NCI-H2171 treated with DMSO at 0.1 percent for 48 hours (cell line): ENCODE data around the gene CACNA1C.

ENCODE experiments used
- DNase-seq: peaks from one replicate; lab custom pipeline; 2025; lab: John Stamatoyannopoulos, UW

Gene CACNA1C

DNA sequence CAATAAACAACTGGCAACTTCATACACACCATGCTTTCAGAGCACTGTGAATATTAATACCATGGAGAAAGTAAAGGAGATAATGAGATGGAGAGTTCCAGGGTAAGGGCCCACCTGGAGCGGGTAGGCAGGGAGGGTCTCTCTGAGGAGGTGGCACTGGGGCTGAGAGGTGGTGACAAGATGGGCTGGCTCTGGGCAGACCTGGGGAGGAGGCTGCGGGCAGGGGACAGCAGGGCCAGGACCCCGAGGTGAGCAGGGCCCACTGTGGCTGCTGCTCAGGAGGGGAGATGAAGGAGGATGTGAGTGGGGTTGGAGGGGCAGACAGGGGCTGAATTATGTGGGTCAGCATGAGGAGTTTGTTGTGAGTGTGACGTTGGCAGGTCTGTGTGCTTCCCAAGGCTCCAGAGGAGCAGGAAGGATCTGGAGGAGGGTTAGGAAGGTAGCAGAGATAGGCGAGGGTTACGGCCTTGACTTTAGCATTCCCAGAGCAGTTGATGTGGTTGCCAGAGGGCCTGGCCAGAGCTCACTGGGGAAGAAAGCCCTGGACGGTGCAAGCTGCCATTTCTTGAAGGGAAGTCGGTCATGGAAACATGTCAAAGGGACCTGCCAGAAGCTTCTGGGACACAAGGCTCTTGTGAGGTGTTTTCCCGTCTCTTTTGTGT is 88.2 kb downstream of the CACNA1C start:
- DNase-seq = no peak

DNA sequence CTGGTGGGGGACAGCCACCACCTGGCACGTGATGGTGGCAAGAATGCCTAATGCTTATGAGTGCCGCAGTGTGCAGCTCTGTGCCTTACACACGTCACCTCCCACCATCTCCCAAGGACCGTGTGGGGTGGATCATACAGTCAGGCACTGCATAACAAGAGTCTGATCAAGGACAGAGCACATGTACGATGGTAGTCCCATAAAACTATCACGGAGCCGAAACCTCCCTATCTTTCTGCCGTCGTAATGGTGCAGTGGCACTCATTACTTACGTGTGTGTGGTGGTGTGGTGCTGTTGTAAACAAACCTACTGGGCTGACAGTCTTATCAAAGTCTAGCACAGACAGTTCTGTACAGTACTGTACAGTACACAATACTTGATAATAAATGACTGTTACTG is 89.3 kb downstream of the CACNA1C start:
- DNase-seq = no peak

DNA sequence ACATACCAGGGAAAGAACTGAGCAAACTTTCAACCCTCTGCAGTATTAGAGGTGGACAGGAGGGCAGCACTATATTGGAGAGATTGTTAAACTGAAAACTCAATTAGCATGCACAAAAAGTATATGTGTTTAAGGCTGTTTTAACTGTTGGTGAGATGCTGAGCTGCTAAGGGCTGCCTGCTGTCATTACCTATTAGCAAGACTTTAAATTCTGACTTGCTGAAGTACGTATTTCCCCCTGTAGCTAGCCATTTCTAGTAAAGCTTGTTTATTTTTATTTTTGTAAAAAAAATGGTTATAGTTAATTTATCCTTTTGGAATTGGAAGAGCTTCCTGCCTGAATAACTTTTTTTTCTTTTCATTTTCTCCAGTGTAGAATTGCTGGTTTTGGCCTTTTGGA is 92.2 kb downstream of the CACNA1C start:
- DNase-seq = no peak

DNA sequence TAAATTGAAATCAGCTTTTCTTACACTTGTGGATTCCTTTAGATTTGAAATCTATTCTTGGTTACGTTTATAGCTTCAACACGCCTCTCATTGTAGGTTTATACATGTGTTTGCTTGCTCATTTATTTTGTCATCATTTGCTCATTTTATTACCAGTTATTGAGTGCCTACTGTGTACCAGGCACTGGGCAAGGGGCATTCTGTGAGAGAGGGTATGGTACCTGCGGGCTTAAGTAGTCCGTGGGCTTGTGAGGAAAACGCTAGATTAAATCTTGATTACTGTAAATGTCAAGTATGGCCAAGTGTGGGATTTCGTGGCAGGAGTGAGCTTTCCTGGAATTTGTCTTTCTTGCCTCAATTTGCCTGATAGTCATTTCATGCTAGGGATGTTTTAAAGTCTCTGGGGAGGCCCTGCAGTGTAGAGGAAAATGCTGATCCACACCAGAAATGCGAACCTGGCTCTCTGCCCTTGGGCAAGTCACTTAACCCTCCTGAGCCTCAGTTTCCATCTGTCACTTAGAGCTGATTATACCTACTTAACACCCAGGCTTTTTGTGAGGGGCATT is 92.7 kb downstream of the CACNA1C start:
- peak; percentile 45 for DNase-seq

DNA sequence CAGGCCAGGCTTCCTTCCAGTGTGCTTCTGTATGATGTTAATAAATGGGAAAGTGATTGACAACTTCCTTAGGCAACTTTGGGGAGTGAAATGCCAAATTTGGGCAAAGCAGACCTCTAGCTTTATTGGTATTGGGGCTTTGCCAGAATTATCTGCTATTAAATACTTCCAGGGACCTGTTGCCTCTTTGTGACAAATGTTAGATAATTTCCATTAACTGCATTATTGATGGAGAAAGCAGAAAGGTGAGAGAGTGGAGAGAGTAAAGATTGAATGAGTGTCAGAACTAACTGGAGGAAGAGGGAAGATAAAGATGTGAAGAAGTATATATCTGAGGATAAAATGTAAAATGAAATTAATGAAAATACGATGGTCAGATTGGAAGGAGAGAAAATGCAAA is 94.5 kb downstream of the CACNA1C start:
- DNase-seq = no peak

DNA sequence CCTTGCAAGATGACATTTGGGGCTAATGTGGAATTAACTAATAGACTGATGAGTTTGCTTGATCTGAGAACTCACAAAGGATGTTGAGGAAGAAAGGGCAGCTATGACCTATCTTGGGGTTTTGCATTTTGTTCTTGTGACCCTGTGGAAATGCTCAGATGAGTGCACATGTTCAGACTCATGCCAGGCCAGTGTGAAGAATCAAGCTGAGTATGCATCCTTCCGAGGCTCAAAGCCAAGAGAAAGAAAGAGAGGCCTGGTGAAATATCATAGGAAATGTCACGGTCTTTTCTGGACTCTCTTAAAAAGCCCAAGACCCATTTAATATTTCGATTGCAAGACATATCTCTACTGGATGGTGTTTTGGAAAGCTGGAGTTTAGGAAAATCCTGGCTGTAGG is 96.3 kb downstream of the CACNA1C start:
- DNase-seq = no peak

DNA sequence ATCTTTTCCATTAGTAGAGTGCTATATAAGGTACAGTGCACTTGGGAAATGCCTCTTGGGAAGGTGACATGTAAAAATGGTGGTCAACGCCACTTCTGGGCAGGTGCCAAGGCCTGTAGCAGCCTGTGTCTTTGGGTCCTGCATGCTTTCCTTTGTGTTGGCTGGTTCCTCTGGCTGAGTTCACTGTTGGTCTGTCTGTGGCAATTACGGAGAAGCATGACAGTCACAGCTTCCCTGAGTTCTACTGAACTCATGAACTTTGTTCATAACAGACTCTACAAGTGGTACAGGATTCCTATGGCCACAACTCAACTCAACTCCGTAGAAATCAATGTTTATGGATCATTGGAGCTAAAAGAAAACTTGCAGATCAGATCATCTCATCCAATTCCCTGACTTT is 98.0 kb downstream of the CACNA1C start:
- DNase-seq = no peak

DNA sequence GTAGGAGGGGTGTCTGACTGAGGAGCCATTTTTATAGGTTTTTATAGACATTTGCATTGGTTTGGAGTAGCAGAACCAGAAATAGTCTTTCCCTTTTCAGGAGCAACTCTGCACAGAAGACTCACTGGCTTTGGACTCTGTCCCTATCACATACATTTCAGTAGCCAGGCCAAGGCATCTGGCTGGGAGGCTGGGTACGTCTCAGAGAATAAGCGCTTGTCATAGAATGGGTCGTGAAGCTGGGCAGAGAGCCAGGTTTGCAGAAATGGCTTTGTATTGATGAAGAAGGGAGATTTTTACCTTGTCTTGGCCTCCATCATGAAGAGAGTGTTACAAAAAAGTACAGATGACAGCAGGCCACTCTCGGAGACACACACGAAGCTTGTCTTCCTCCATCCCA is 98.6 kb downstream of the CACNA1C start:
- no peak for DNase-seq

DNA sequence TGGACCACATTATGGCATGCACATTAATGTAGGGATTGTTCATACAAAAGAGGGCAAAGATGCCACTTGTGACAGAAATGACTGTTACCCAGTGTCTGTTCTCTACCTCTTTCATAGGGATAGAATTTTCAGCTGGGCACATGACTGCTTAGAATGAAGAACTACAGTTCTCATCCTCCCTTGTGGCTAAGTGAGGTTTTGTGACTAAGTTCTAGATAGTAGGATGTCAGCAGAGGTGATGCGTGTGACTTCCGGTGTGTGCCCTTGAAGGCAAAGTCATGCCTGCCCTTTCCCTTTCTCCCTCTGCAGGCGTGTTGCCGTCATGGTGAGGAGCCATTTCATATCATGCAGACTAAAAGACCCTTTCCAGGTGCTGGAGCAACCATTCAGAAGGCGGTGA is 99.3 kb downstream of the CACNA1C start:
- DNase-seq = no peak

DNA sequence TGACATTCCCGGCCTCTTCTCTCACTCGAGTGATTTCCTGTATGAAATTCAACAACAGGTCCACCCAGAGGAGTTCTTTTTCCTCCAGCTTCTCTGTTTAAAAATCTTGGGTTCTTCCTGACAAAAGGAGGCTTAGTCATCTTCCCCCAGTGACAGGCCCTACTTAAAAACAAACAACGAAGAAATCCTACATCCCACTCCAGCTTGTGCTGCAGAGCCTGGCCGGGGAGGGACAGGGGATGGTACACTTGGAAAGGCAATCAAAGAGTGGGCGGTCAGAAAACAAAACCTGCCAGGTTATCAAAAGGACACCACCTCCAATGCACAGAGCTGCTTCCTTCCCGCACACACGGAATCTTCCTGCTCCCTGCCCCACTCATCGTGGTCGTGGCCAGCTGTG is 101.3 kb downstream of the CACNA1C start:
- DNase-seq = no peak

DNA sequence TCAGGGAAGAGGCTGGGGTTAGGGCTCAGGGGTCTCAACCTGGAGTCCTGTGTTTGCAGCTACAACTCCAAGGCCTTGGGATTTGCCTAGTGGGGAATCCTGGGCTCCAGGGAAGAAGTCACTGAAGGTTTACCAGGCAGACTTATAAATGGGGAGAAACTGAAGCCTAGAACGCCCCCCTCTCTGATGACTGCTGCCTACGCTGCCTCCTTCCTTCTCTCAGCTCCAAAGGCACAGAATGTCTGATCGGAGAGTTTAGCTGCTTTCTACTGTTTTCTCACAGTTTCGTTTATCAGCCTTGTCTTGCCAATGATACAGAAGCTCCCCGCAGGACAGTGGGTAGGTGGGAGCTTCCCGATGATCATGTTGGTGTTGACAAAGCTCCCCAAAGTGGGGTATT is 101.7 kb downstream of the CACNA1C start:
- DNase-seq = no peak

DNA sequence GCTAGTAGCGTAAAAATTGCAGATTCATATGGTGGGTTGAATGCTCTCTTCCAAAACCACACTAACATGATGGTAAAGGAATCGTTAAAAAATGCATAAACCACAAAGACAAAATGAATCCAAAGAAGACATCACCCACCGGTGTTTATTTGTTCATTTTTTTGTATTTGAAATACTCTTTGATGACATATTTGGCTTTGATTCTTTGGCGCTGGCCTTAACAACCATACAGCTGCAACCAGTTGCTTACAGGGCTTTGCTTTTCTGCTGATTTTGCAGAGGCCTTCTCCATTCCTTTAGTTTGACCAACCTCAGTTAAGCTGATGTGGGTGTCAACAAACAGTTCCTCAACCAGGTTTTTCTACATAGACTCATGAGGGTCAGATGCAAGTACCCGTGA is 103.5 kb downstream of the CACNA1C start:
- DNase-seq = no peak

DNA sequence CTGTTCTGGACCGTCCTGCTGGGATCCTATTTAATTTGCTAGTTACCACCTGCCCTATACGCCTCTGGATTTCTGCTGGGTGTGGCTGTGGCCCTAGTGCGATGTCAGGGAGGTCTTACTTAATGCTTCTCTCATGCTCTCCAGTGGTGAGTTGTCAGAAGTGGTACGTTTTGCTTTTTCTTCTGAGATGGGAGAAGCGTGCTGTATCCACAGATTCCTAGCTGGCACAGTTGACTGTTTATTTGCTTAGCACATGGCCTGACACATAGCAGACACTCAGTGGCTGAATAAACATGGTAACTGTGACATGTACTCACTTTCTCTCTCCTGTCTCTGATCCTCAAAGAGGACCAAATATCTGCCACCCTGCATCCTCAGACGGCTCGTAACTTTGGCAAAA is 107.3 kb downstream of the CACNA1C start:
- no peak for DNase-seq

DNA sequence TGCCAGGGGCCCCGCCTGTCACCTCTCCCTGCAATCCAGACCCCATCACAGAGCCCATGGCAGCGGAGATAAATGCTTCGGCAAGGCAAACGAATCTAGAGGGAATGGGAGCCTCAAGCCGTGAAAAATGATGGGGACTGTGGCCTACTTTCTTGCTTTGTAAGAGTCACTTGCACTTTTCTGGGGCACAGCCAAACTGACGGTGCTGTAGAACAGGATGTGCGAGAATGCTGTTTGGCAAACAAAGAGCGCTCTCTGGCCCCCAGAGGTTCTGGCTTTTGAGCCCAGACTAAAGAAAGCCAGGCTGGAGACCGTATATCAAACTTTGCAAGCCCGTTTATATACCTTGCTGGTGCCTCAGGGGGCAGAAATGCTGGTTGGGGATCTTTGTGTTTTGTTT is 108.7 kb downstream of the CACNA1C start:
- no peak for DNase-seq

DNA sequence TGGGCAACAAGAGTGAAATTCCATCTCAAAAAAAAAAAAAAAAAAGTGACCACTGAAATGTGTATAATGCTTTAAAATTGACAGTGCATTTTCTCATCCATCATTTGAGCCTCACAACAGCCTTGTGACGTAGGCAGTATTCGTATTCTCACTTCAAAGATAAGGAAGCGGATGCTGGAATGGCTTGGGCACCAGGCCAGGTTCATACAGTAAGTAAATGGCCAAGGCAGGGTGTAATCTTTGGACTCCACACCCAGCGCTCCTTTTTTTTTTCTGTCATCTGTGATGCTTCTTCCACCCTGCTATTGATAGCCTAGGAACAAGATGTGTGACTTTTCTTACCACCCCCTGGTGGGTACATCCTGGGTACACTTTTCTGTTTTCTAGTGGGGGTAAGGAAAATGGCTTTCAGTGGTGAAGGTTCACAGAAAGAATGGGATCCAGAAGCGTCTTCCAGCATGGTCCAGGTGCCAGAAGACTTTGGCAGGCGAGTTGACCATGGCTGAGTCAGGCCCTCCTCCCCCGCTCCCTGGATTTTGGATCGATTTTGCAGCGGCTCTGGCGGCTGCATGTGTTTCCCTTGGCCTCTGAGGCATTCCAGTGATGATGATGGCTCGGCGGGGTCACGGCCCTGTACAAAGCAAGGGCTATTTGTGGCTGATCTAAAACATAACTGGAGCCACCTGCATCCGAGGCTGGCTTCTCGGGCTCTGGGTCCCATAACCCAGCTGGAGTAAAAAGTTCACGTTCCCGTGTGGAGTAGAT is 110.6 kb downstream of the CACNA1C start:
- no peak for DNase-seq

DNA sequence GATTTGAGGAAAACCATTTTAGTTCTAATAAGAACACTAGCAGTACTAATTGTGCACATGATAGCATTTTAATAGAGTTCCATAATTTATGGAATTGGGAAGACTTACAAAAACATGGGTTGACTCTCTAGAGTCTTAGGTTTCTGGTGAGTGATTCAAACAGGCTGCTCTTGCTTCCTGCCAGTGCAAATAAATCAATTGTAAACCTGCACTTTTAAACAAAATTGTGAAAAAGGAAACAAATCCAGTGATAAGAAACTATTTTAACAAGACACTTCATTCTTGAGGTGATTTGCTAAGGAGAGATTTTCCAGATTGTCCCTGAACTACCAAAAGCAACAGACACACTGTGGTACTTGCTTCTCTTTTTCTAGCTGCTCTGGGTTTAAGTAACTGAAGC is 112.2 kb downstream of the CACNA1C start:
- DNase-seq = no peak

DNA sequence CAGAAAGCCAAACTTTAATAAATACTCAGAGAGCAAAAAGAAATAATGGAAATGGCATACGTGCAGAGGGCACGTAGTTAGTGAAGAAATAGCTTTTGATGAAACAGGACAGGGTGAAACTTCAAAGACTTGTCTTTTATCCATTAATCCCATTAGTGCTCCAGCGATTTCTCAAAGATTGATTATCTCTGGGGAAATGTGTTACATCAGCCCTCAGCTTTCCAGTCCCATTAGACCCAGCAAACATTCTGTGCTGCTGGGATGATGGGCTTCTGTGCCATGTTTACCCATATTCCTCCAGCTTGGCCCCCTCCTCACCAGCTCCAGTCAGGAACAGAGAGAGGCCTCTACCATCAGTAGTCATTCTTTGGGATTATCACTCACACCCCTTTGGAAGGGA is 113.1 kb downstream of the CACNA1C start:
- no peak for DNase-seq

DNA sequence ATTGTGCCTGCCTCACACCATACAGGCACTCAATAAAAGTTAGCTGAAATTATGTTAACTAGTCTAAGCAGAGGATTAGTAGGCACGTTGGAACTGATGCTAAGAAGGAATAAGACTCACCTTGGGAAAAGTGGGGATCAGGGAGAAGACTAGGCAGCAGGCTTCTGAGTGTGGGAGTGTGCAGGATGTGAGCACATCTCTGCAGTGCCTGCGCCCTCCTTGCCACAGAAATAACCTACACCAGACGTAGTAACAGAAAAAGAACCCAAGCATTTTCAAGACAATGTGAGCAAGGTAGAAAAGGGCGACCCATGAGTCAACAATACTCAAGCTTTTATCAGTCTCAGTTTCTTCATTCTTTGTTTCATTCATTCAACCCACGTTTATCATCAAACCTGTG is 113.9 kb downstream of the CACNA1C start:
- no peak for DNase-seq

DNA sequence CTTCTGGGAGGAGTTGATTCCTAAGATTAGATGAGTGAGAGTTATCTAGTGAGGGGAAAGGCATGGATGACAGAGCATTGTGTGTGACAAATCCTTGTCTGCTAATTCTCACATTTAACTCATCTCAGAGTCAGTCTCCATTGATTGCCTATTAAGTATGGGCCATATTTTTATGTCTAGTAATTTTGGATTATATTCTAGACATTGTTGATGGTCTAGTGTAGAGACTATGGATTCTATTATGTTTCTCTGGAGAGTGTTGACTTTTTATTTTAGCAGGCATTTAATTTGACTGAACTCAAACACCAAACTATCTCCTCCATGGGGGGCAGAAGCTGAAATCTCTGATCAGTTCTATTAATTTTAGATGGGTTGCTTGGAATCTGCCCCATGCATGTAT is 114.4 kb downstream of the CACNA1C start:
- no peak for DNase-seq

DNA sequence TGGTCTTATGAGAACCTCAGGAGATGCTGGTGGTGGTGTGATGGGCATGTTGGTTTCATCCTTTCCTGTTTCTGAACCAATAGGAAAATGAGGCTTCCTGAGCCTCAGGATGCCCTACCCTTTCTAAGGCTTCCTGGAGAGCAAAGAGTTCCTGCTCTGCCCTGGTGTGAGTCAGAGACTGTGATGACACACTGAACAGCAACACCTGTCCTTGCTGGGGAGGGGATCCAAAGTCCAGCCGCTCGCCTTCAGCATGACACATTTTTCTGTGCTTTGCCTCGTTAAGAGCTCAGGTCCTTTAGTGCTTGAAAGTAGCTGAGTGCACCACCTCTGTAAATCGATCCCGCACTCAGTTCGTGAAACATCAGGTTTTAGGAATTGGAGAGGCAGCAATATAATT is 116.0 kb downstream of the CACNA1C start:
- peak; percentile 37 for DNase-seq

DNA sequence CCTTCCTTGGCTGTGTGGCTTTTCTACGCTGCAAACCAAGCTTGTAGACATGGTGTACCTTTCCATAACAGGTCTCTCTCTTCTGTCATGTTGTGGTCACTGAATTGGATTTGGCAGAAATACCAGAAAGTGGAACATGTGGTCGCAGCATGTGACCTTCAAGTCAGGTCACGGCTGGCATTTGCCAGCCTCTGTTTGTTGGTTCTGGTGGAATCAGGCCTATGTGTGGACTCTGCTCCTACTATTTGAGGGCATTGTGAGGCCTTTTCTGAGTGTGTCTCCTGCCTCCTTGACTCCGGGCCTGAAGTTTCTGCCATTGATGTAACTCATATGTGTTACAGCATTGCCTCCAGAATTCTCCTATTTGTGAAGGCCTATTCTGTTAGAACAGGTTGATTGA is 116.7 kb downstream of the CACNA1C start:
- no peak for DNase-seq

DNA sequence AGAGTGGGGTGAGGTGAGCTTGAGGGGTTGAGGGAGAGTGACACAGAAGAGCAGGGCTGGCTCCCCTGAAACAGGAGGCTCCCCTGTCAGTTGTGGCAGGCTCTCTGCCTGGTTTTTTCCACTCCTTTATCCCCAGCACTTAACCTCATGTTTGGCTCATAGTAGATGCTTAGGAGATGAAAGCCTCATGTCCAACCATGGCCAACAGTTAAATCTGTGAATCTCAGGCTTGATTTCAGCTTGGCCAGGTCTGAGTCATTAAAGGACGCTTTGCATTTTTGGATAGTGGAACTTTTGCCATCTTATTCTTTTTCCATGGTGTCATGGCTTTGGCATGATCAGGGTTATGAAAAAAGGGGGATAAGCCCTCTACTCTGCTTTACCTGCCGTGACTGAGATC is 117.2 kb downstream of the CACNA1C start:
- no peak for DNase-seq

DNA sequence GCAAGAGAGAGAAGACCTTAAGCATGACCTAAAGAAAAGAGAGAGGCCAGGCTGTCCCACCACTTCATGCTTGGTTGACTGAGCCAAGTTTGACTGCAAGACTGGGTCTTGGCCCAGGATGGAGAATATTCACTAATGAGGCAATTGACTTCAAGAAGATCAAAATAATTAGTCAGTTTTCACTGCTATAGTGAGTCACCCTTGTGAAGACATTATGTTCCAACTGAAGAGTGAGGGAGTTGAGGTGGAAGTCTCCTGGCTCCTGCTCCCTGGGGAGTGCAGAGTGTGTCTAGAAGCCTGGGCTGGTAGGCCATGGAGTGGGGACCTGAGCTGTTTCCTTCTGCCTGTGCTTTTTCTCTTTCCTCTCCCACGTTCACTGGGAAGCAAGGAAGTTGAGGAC is 117.6 kb downstream of the CACNA1C start:
- no peak for DNase-seq
